WTC11 (cell line): ENCODE data around the gene POGLUT2. TPM values are rescaled to one million over a fixed set of nuclear protein-coding genes. Genes with fewer than 3 reads are reported as not detected.
"Not testable (repeated sequence)": the region's sequence is repeated elsewhere in the genome, so short reads cannot be mapped to it uniquely, and the experiment has no call there.

Source experiments
- ATAC-seq: fragments of 200-7000 bp; cut with Tn5 transposase; 2 replicates; pipeline ENCODE4 v1.10.0; 2021; ENCODE audit warnings: mild to moderate bottlenecking, moderate library complexity
- CTCF ChIA-PET: fragments of 300-600 bp; sonication (Branson Sonifier 250); formaldehyde crosslinking; loops from one replicate; lab custom pipeline; 2021; ENCODE audit warnings: antibody characterized with exemption; lab: Charles Lee
- POLR2A ChIA-PET: fragments of 350-600 bp; sonication (Branson Sonifier 250); formaldehyde crosslinking; loops from one replicate; lab custom pipeline; 2021; ENCODE audit warnings: antibody characterized with exemption; lab: Charles Lee
- DNase-seq: peaks from one replicate; pipeline ENCODE4 v3.0.0; 2021; ENCODE audit warnings: low spot score
- H3K27ac Mint-ChIP-seq: 2 replicates; pipeline ENCODE4 v1.8.0; 2021; ENCODE audit warnings: mixed read lengths
- H3K27me3 Mint-ChIP-seq: 2 replicates; pipeline ENCODE4 v1.8.0; 2021; ENCODE audit warnings: low read depth, mild to moderate bottlenecking, moderate library complexity, mixed read lengths
- H3K36me3 Mint-ChIP-seq: 2 replicates; pipeline ENCODE4 v1.8.0; 2021; ENCODE audit warnings: mixed read lengths
- H3K4me1 Mint-ChIP-seq: 2 replicates; pipeline ENCODE4 v1.8.0; 2022; ENCODE audit warnings: mixed read lengths
- H3K4me3 Mint-ChIP-seq: 2 replicates; pipeline ENCODE4 v1.8.0; 2021; ENCODE audit warnings: mild to moderate bottlenecking, moderate library complexity, mixed read lengths
- H3K9me3 Mint-ChIP-seq: 2 replicates; pipeline ENCODE4 v1.8.0; 2021; ENCODE audit warnings: mixed read lengths
- ATF2 ChIP-seq: sonication (generic); formaldehyde crosslinking; IDR thresholded peaks from 2 replicates; pipeline ENCODE4 v1.8.1; 2022; ENCODE audit warnings: low read depth, missing genetic modification reagents, borderline replicate concordance
- CDX4 ChIP-seq: fragments of 250-450 bp; sonication (Bioruptor Pico); IDR thresholded peaks from 2 replicates; pipeline ENCODE4 v1.9.0; 2021; ENCODE audit warnings: moderate library complexity, mild to moderate bottlenecking, inconsistent platforms, borderline replicate concordance
- CREB1 ChIP-seq: sonication (generic); formaldehyde crosslinking; IDR thresholded peaks from 2 replicates; pipeline ENCODE4 v1.8.0; 2023; ENCODE audit warnings: mild to moderate bottlenecking, missing genetic modification reagents
- CTCF ChIP-seq: fragments of 200-600 bp; IDR thresholded peaks from 2 replicates; pipeline ENCODE4 v1.8.0; 2022; ENCODE audit warnings: antibody characterized with exemption
- ESRRA ChIP-seq: sonication (generic); formaldehyde crosslinking; IDR thresholded peaks from 2 replicates; pipeline ENCODE4 v1.8.1; 2022; ENCODE audit warnings: mild to moderate bottlenecking, missing genetic modification reagents, borderline replicate concordance
- ETV6 ChIP-seq: sonication (generic); formaldehyde crosslinking; IDR thresholded peaks from 2 replicates; pipeline ENCODE4 v1.8.1; 2022; ENCODE audit warnings: mild to moderate bottlenecking, missing genetic modification reagents
- FOXJ3 ChIP-seq: sonication (generic); formaldehyde crosslinking; IDR thresholded peaks from 2 replicates; pipeline ENCODE4 v1.9.0; 2021; ENCODE audit warnings: missing genetic modification reagents, mild to moderate bottlenecking, borderline replicate concordance
- GABPB1 ChIP-seq: sonication (generic); formaldehyde crosslinking; IDR thresholded peaks from 2 replicates; pipeline ENCODE4 v1.8.1; 2023; ENCODE audit warnings: mild to moderate bottlenecking, missing genetic modification reagents
- KAT7 ChIP-seq: sonication (generic); formaldehyde crosslinking; IDR thresholded peaks from 2 replicates; pipeline ENCODE4 v1.8.1; 2023; ENCODE audit warnings: missing genetic modification reagents, mild to moderate bottlenecking, borderline replicate concordance
- MXD4 ChIP-seq: fragments of 250-450 bp; sonication (Bioruptor Pico); IDR thresholded peaks from 2 replicates; pipeline ENCODE4 v1.8.0; 2021; ENCODE audit warnings: mild to moderate bottlenecking, moderate library complexity, borderline replicate concordance
- NFATC4 ChIP-seq: fragments of 250-450 bp; sonication (Bioruptor Pico); IDR thresholded peaks from 2 replicates; pipeline ENCODE4 v1.9.0; 2021; ENCODE audit warnings: mild to moderate bottlenecking
- NFE2L1 ChIP-seq: sonication (generic); formaldehyde crosslinking; IDR thresholded peaks from 2 replicates; pipeline ENCODE4 v1.8.1; 2023; ENCODE audit warnings: missing genetic modification reagents
- PREB ChIP-seq: sonication (generic); formaldehyde crosslinking; IDR thresholded peaks from 2 replicates; pipeline ENCODE4 v1.8.1; 2022; ENCODE audit warnings: mild to moderate bottlenecking, missing genetic modification reagents, moderate library complexity, borderline replicate concordance
- SOX15 ChIP-seq: fragments of 250-450 bp; sonication (Bioruptor Pico); IDR thresholded peaks from 2 replicates; pipeline ENCODE4 v1.9.0; 2021; ENCODE audit warnings: mild to moderate bottlenecking
- TEAD1 ChIP-seq: sonication (generic); formaldehyde crosslinking; IDR thresholded peaks from 2 replicates; pipeline ENCODE4 v1.8.0; 2022; ENCODE audit warnings: mild to moderate bottlenecking, missing genetic modification reagents
- ZBTB21 ChIP-seq: sonication (generic); formaldehyde crosslinking; IDR thresholded peaks from 2 replicates; pipeline ENCODE4 v1.8.1; 2023; ENCODE audit warnings: mild to moderate bottlenecking, missing genetic modification reagents, borderline replicate concordance
- ZNF121 ChIP-seq: sonication (generic); formaldehyde crosslinking; IDR thresholded peaks from 2 replicates; pipeline ENCODE4 v1.8.0; 2023; ENCODE audit warnings: missing genetic modification reagents
- total RNA-seq: library from RNA; stranded (reverse); gene quantifications from 3 replicates; pipeline ENCODE4 v1.2.3, GENCODE V29; 2021
- TF ChIP-seq, protein P1 (sequence below): sonication (generic); formaldehyde crosslinking; IDR thresholded peaks from 2 replicates; pipeline ENCODE4 v1.8.1; 2023; ENCODE audit warnings: mild to moderate bottlenecking, missing genetic modification reagents, moderate library complexity
- TF ChIP-seq, protein P2 (sequence below): fragments of 250-450 bp; sonication (Bioruptor Pico); IDR thresholded peaks from 2 replicates; pipeline ENCODE4 v1.9.0; 2021; ENCODE audit warnings: mild to moderate bottlenecking
- TF ChIP-seq, protein P3 (sequence below): sonication (generic); formaldehyde crosslinking; IDR thresholded peaks from 2 replicates; pipeline ENCODE4 v1.8.1; 2023; ENCODE audit warnings: mild to moderate bottlenecking, moderate library complexity, missing genetic modification reagents

POGLUT2 gene
- total RNA-seq, 1 experiment from 2014 or later = 17.2 TPM

DNA sequence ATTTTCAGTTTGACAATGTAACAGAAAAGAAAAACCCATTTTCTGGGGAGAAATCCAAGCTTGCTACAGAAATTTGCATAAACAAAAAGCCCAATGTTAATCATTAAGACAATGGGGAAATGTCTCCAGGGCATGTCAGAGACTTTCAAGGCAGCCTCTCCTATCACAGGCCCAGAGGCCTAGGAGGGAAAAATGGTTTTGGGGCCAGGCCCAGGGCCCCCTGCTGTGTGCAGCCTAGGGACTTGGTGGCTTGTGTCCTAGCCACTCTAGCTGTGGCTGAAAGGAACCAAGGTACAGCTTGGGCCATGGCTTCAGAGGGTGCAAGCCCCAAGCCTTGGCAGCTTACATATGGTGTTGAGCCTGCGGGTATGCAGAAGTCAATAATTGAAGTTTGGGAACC, 17.2 kb downstream of the POGLUT2 start (continued):
- TF ChIP-seq KAT7 (no peak), NFATC4 (CRISPR knock-in tag) (no peak), FOXJ3 (CRISPR knock-in tag) (no peak), ETV6 (CRISPR knock-in tag) (no peak), SOX15 (CRISPR knock-in tag) (no peak), NFE2L1 (no peak), MXD4 (CRISPR knock-in tag) (no peak), CDX4 (no peak), PREB (no peak)
- TF ChIP-seq, protein P1, sequence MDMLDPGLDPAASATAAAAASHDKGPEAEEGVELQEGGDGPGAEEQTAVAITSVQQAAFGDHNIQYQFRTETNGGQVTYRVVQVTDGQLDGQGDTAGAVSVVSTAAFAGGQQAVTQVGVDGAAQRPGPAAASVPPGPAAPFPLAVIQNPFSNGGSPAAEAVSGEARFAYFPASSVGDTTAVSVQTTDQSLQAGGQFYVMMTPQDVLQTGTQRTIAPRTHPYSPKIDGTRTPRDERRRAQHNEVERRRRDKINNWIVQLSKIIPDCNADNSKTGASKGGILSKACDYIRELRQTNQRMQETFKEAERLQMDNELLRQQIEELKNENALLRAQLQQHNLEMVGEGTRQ (CRISPR knock-in tag) = no peak

GRCh38 chr13:102780656-102781055, 18.1 kb downstream of the POGLUT2 start:
- H3K4me3 Mint-ChIP-seq, H3K27ac Mint-ChIP-seq, ATAC-seq, DNase-seq, CTCF ChIA-PET, POLR2A ChIA-PET, H3K27me3 Mint-ChIP-seq: not testable (repeated sequence)
- H3K36me3 Mint-ChIP-seq = peaks cover 35% of the 10 kb centered on the region
- H3K4me1 Mint-ChIP-seq = peaks cover 15% of the 10 kb centered on the region
- peaks cover 28% of the 10 kb centered on the region for H3K9me3 Mint-ChIP-seq

DNA sequence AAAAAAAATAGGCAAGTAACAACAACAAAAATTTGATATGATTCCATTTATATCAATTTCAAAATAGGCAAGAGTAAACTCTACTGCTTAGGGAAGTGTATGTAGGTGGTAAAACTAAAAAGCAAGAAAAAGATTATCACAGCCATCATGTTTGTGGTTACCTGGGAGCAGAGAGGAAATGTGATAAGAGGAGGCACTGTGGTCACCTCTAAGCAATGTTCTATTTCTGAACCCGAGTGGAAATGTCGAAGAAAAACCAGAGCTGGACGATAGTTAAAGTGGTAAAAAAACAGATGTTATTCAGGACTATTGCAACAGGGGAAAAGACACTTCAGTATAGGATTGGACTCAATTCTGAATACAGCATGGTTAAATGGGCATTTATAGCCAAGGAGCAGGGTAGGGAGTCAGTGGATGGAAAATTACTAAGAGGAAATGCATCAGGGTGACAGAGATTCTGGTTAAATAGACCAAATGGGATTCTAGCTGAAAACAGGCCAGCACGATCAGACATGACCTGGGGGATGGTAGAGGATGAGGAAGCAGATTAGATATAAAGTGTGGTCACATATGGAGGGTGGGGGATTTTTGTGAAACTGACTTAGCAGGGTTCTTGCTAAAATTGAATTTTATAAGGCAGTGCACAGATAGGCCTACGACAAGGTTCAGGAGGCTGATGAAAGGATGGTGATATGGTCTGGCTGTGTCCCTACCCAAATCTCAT, 19.2 kb downstream of the POGLUT2 start:
- no peak for DNase-seq
- no peak overlapping the region for H3K4me3 Mint-ChIP-seq
- TF ChIP-seq, protein P2, sequence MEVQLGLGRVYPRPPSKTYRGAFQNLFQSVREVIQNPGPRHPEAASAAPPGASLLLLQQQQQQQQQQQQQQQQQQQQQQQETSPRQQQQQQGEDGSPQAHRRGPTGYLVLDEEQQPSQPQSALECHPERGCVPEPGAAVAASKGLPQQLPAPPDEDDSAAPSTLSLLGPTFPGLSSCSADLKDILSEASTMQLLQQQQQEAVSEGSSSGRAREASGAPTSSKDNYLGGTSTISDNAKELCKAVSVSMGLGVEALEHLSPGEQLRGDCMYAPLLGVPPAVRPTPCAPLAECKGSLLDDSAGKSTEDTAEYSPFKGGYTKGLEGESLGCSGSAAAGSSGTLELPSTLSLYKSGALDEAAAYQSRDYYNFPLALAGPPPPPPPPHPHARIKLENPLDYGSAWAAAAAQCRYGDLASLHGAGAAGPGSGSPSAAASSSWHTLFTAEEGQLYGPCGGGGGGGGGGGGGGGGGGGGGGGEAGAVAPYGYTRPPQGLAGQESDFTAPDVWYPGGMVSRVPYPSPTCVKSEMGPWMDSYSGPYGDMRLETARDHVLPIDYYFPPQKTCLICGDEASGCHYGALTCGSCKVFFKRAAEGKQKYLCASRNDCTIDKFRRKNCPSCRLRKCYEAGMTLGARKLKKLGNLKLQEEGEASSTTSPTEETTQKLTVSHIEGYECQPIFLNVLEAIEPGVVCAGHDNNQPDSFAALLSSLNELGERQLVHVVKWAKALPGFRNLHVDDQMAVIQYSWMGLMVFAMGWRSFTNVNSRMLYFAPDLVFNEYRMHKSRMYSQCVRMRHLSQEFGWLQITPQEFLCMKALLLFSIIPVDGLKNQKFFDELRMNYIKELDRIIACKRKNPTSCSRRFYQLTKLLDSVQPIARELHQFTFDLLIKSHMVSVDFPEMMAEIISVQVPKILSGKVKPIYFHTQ (CRISPR knock-in tag) = no peak
- TF ChIP-seq ZNF121 (CRISPR knock-in tag) = no peak
- no peak for TF ChIP-seq ESRRA (CRISPR knock-in tag)
- TF ChIP-seq TEAD1 (CRISPR knock-in tag) = no peak
- TF ChIP-seq ATF2 = no peak
- TF ChIP-seq CTCF = no peak
- TF ChIP-seq GABPB1 (CRISPR knock-in tag) = no peak
- TF ChIP-seq CREB1 (CRISPR knock-in tag) = no peak
- no peak for TF ChIP-seq NFE2L1
- TF ChIP-seq, protein P3, sequence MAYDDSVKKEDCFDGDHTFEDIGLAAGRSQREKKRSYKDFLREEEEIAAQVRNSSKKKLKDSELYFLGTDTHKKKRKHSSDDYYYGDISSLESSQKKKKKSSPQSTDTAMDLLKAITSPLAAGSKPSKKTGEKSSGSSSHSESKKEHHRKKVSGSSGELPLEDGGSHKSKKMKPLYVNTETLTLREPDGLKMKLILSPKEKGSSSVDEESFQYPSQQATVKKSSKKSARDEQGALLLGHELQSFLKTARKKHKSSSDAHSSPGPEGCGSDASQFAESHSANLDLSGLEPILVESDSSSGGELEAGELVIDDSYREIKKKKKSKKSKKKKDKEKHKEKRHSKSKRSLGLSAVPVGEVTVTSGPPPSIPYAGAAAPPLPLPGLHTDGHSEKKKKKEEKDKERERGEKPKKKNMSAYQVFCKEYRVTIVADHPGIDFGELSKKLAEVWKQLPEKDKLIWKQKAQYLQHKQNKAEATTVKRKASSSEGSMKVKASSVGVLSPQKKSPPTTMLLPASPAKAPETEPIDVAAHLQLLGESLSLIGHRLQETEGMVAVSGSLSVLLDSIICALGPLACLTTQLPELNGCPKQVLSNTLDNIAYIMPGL (CRISPR knock-in tag) = no peak
- no peak for TF ChIP-seq ZBTB21
- no peak for TF ChIP-seq NFATC4 (CRISPR knock-in tag)

More for the DNA sequence above, 19.2 kb downstream of the POGLUT2 start:
- ChIA-PET POLR2A (no interaction called here), CTCF (no interaction called here)
- Mint-ChIP-seq H3K9me3 (peaks cover 28% of the 10 kb centered on the region), H3K27ac (no peak overlapping the region), H3K4me1 (peaks cover 15% of the 10 kb centered on the region), H3K27me3 (peaks cover 4% of the 10 kb centered on the region), H3K36me3 (peaks cover 32% of the 10 kb centered on the region)
- ATAC-seq = no peak
